Ovary (tissue), 3 donors: ENCODE measurements around the gene GRID1.

Source experiments
- EP300 ChIP-seq: sonication (generic); formaldehyde crosslinking; IDR thresholded peaks from one replicate; pipeline ENCODE4 v1.6.1; 2017; ENCODE audit warnings: antibody characterized with exemption
- POLR2A ChIP-seq: fragments of 450-650 bp; IDR thresholded peaks from one replicate; pipeline ENCODE4 v1.6.1; 2017; ENCODE audit warnings: antibody characterized with exemption, mild to moderate bottlenecking, moderate library complexity
- TF ChIP-seq, protein P1 (sequence below), 3 donors: fragments of 450-650 bp in 2 of 3; fragments of 200-600 bp in 1 of 3; IDR thresholded peaks; one replicate each; pipeline versions ENCODE4 v1.5.1 to v1.8.0; 2016 to 2022; ENCODE audit warnings: antibody characterized with exemption in 3 of 3, mild to moderate bottlenecking in 1 of 3
- donor health status: DM: no; HTN: no; CAD: no.

DNA sequence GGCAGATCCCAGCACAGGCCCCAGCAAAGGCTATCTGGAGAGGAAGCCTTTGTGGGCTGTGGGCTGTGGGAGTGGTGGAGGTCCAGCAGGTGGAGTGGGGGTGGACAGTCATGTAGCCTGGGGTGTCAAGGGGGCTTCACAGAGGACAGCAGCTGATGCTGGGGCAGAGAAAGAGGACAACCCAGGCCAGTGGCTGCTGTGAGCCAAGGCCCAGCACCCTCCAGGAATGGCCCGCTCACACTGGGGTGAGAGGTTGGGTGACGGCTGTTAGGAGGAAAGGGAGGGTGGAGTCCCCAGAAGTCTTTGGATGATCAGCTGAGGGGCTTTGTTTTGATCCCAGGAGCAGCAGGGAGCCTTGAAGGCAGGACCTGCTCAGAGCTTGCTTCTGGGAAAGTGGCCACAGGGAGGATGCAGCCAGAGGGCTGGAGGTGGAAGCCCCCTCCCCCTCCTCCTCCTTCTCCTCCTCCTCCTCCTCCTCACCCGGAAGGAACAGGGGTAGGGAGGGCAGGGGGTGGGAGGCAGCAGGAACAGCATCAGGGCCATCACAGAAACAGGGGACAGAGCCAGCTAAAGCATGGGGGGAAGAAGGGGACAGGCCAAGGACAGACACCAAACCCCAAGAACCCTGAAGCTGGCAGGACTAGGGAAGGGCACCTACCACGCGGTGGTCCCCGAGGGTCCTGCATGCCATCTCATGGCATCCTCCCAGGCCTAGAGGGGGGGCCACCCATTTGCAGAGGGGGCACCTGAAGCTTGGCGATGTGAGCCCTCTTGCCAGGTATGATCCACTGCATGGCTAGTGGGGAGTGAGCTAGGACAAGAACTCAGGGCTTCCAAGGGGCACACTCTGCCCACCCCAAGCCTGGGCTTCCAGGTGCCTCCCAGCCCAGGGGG is 144.9 kb downstream of the GRID1 start:
- TF ChIP-seq, protein P1, sequence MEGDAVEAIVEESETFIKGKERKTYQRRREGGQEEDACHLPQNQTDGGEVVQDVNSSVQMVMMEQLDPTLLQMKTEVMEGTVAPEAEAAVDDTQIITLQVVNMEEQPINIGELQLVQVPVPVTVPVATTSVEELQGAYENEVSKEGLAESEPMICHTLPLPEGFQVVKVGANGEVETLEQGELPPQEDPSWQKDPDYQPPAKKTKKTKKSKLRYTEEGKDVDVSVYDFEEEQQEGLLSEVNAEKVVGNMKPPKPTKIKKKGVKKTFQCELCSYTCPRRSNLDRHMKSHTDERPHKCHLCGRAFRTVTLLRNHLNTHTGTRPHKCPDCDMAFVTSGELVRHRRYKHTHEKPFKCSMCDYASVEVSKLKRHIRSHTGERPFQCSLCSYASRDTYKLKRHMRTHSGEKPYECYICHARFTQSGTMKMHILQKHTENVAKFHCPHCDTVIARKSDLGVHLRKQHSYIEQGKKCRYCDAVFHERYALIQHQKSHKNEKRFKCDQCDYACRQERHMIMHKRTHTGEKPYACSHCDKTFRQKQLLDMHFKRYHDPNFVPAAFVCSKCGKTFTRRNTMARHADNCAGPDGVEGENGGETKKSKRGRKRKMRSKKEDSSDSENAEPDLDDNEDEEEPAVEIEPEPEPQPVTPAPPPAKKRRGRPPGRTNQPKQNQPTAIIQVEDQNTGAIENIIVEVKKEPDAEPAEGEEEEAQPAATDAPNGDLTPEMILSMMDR (IDR thresholded peaks at IDR 0.05): no peak
- TF ChIP-seq POLR2A (no peak), EP300 (no peak)
